HG02870 (cell line): ENCODE data around the gene ADAMTSL2.

Experiments used
- ATAC-seq: cut with Tn5 transposase; IDR thresholded peaks from one replicate; pipeline ENCODE4 v1.9.1; 2021; ENCODE audit warnings: mild to moderate bottlenecking, moderate library complexity; ENCODE audit not compliant: unreplicated experiment

ADAMTSL2 gene

GRCh38 chr9:133534346-133535291, at the start of gene ADAMTSL2:
Gene ADAMTSL2, plus strand, starts transcription at chr9:133534704. Its CDS starts 2,009 bp downstream, at chr9:133536713.
- ATAC-seq: no peak

- no peak for ATAC-seq
These were observed 48.8 kb upstream of the ADAMTSL2 start for GRCh38 chr9:133485531-133486260.

- ATAC-seq: no peak
These were observed 47.2 kb upstream of the ADAMTSL2 start for GRCh38 chr9:133487331-133487725.

- ATAC-seq: no peak
These were observed 45.7 kb upstream of the ADAMTSL2 start for GRCh38 chr9:133488686-133489252.

- no peak for ATAC-seq
These were observed 45.0 kb upstream of the ADAMTSL2 start for GRCh38 chr9:133489253-133490190.

- ATAC-seq: no peak
These were observed 44.3 kb upstream of the ADAMTSL2 start for GRCh38 chr9:133490201-133490681.

- no peak for ATAC-seq
These were observed 43.4 kb upstream of the ADAMTSL2 start for GRCh38 chr9:133490865-133491655.

- ATAC-seq: no peak
These were observed 42.9 kb upstream of the ADAMTSL2 start for GRCh38 chr9:133491656-133491925.

GRCh38 chr9:133492061-133493021, 42.2 kb upstream of the ADAMTSL2 start:
- ATAC-seq: no peak

GRCh38 chr9:133493428-133493827, 41.1 kb upstream of the ADAMTSL2 start:
- no peak for ATAC-seq

GRCh38 chr9:133493845-133494540, 40.5 kb upstream of the ADAMTSL2 start:
- no peak for ATAC-seq

GRCh38 chr9:133494636-133495326, 39.7 kb upstream of the ADAMTSL2 start:
- no peak for ATAC-seq

GRCh38 chr9:133495327-133496293, 38.9 kb upstream of the ADAMTSL2 start:
- ATAC-seq: no peak

GRCh38 chr9:133496861-133497842, 37.4 kb upstream of the ADAMTSL2 start:
- no peak for ATAC-seq
